ENCODE measurements around the gene MAP3K15.

- TF ChIP-seq POLR2AphosphoS5 (IDR thresholded peaks at IDR 0.05), result no peak
- no peak for TF ChIP-seq CTCF (IDR thresholded peaks at IDR 0.05 in 8 of 11, conservative IDR thresholded peaks at IDR 0.05 in 3 of 11)
These were observed 126.0 kb downstream of the MAP3K15 start for GRCh38 chrX:19389227-19389845.

All from spleen (tissue), 7 donors.